ENCODE measurements around the gene MCF2L2. TPM values are rescaled to one million over a fixed set of nuclear protein-coding genes. Genes with fewer than 3 reads are reported as not detected.

The MCF2L2 gene
- total RNA-seq, 3 donors from 2014 or later (not counting 1 experiment from before 2014, with no cell fraction given), result 2.2 to 4.9 (median 2.7) TPM

- intact Hi-C loops (cut with micrococcal nuclease), result no loop called here
- Mint-ChIP-seq H3K9me3 (no peaks in the 10 kb centered on the region), H3K36me3 (no peaks in the 10 kb centered on the region), H3K27ac (peak overlapping the region; percentile 43 to 88), H3K27me3 (ENCODE audit: low read depth in 2 of 2) (peaks cover 6 to 7% of the 10 kb centered on the region in 2 donors), H3K4me3 (peak overlapping the region; percentile 84), H3K4me1 (peaks cover 10 to 18% of the 10 kb centered on the region in 2 donors)
- Histone ChIP-seq H3K36me3 (ENCODE audit: control insufficient read depth, insufficient read depth, low read length) (no peaks in the 10 kb centered on the region), H3K27ac (ENCODE audit: low read length) (no peak overlapping the region), H3K27me3 (ENCODE audit: control insufficient read depth, insufficient read depth, low read length) (peaks cover 4% of the 10 kb centered on the region), H3K9me3 (ENCODE audit: control insufficient read depth, insufficient read depth, low read length) (no peaks in the 10 kb centered on the region), H3K4me1 (ENCODE audit: control insufficient read depth, insufficient read depth, low read length) (peaks cover 15% of the 10 kb centered on the region), H3K4me3 (ENCODE audit: low read length) (no peak overlapping the region)
- TF ChIP-seq, protein P1, sequence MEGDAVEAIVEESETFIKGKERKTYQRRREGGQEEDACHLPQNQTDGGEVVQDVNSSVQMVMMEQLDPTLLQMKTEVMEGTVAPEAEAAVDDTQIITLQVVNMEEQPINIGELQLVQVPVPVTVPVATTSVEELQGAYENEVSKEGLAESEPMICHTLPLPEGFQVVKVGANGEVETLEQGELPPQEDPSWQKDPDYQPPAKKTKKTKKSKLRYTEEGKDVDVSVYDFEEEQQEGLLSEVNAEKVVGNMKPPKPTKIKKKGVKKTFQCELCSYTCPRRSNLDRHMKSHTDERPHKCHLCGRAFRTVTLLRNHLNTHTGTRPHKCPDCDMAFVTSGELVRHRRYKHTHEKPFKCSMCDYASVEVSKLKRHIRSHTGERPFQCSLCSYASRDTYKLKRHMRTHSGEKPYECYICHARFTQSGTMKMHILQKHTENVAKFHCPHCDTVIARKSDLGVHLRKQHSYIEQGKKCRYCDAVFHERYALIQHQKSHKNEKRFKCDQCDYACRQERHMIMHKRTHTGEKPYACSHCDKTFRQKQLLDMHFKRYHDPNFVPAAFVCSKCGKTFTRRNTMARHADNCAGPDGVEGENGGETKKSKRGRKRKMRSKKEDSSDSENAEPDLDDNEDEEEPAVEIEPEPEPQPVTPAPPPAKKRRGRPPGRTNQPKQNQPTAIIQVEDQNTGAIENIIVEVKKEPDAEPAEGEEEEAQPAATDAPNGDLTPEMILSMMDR (IDR thresholded peaks at IDR 0.05), result no peak
- WGBS (ENCODE audit: insufficient coverage), result 89% methylated on average over 25 of the region's 25 CpGs
- DNase-seq (no peak), ATAC-seq (no peak)
Observed at GRCh38 chr3:183163563-183163962, 264.9 kb downstream of the MCF2L2 start.

- WGBS (ENCODE audit: insufficient coverage), result 35% methylated on average over 24 of the region's 25 CpGs
- TF ChIP-seq, protein P1 (IDR thresholded peaks at IDR 0.05), result no peak
- peak in 2 of 3 donors; percentile 7 to 31 for ATAC-seq
- peak overlapping the region; percentile 47 for H3K4me3 ChIP-seq (ENCODE audit: low read length)
- intact Hi-C loops (cut with micrococcal nuclease), result no loop called here
- Mint-ChIP-seq H3K27ac (peak overlapping the region; percentile 43 to 88), H3K4me1 (peaks cover 10 to 18% of the 10 kb centered on the region in 2 donors), H3K36me3 (no peaks in the 10 kb centered on the region), H3K9me3 (no peaks in the 10 kb centered on the region), H3K27me3 (ENCODE audit: low read depth in 2 of 2) (peaks cover 6 to 7% of the 10 kb centered on the region in 2 donors), H3K4me3 (peak overlapping the region; percentile 91)
- H3K27ac ChIP-seq (ENCODE audit: low read length), result no peak overlapping the region
- DNase-seq, result peak in 1 of 2 donors; percentile 38
- H3K4me1 ChIP-seq (ENCODE audit: control insufficient read depth, insufficient read depth, low read length), result peaks cover 15% of the 10 kb centered on the region
- no peaks in the 10 kb centered on the region for H3K9me3 ChIP-seq (ENCODE audit: control insufficient read depth, insufficient read depth, low read length)
- no peaks in the 10 kb centered on the region for H3K36me3 ChIP-seq (ENCODE audit: control insufficient read depth, insufficient read depth, low read length)
- H3K27me3 ChIP-seq (ENCODE audit: control insufficient read depth, insufficient read depth, low read length), result peaks cover 4% of the 10 kb centered on the region
Observed at GRCh38 chr3:183161552-183162336, 266.7 kb downstream of the MCF2L2 start.

DNA sequence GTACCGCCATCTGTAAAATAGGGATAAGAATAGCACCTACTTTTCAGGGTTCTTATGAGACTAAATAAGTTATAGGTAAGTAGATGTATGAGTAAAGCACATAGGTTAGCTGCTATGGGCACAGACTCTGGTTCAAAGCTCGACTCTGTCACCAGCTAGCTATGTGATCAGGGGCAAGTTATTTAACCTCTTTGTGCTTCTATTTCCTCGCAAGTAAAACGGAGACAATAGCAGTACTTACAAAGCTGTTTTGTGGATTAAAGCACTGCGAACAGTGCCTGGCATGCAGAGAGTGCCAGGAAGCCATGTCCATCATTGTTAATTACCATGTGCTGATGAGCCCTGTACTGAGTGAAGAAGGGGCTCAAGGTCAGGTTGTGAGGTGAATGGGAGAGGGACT lies 267.8 kb downstream of the MCF2L2 start:
- Histone ChIP-seq H3K27me3 (ENCODE audit: control insufficient read depth, insufficient read depth, low read length) (peaks cover 4% of the 10 kb centered on the region), H3K27ac (ENCODE audit: low read length) (no peak overlapping the region), H3K36me3 (ENCODE audit: control insufficient read depth, insufficient read depth, low read length) (no peaks in the 10 kb centered on the region), H3K9me3 (ENCODE audit: control insufficient read depth, insufficient read depth, low read length) (no peaks in the 10 kb centered on the region), H3K4me3 (ENCODE audit: low read length) (no peak overlapping the region), H3K4me1 (ENCODE audit: control insufficient read depth, insufficient read depth, low read length) (peaks cover 15% of the 10 kb centered on the region)
- peaks cover 10 to 18% of the 10 kb centered on the region in 2 donors for H3K4me1 Mint-ChIP-seq
- peaks cover 7 to 9% of the 10 kb centered on the region in 2 donors for H3K27me3 Mint-ChIP-seq (ENCODE audit: low read depth in 2 of 2)
- WGBS (ENCODE audit: insufficient coverage), result 96% methylated on average over 5 of the region's 5 CpGs
- no peak overlapping the region for H3K27ac Mint-ChIP-seq
- no peaks in the 10 kb centered on the region for H3K36me3 Mint-ChIP-seq
- TF ChIP-seq, protein P1 (IDR thresholded peaks at IDR 0.05), result no peak
- DNase-seq (no peak), ATAC-seq (no peak)
- intact Hi-C loops (cut with micrococcal nuclease), result no loop called here
- no peak overlapping the region for H3K4me3 Mint-ChIP-seq
- H3K9me3 Mint-ChIP-seq, result no peaks in the 10 kb centered on the region

Data from natural killer cell (primary cell).